ENCODE results near the gene DLGAP1. TPM values are rescaled to one million over a fixed set of nuclear protein-coding genes. Genes with fewer than 3 reads are reported as not detected.

DLGAP1 gene
- total RNA-seq, 1 experiment from 2014 or later: 0.39 TPM

GRCh38 chr18:3468066-3468705 is 986.9 kb downstream of the DLGAP1 start:
- no peak overlapping the region for H2AFZ ChIP-seq (ENCODE audit: low read depth, low read length, poor library complexity, severe bottlenecking)
- no peaks in the 10 kb centered on the region for H4K20me1 ChIP-seq (ENCODE audit: insufficient read depth)
- H3K79me2 ChIP-seq (ENCODE audit: insufficient read depth, low read length): no peaks in the 10 kb centered on the region
- H3K27me3 ChIP-seq (ENCODE audit: insufficient read depth, low read length): no peaks in the 10 kb centered on the region
- no peak overlapping the region for H3K4me2 ChIP-seq (ENCODE audit: low read length)
- no TSS peak for BruUV-seq (replicated peaks)
- no peaks in the 10 kb centered on the region for H3K9me2 ChIP-seq (ENCODE audit: insufficient read depth)
- ChIA-PET RAD21 (ENCODE audit: low non-redundant PET in 1 of 2, low total read pairs in 2 of 2, uncharacterized antibody in 2 of 2, unreplicated experiment in 2 of 2) (no interaction called here), CTCF (interaction anchor here (1.2 kb wide), 1 partner anchor 14 kb away, joined by 4 read pairs; no protein-coding TSS in a partner anchor), POLR2A (interaction anchor here (0.7 kb wide), 1 partner anchor 170 kb away, joined by 3 read pairs; no protein-coding TSS in a partner anchor)
- no peaks in the 10 kb centered on the region for H3K9me3 ChIP-seq (ENCODE audit: control insufficient read depth in 1 of 2, insufficient read depth in 1 of 2, low read depth in 1 of 2, low read length in 2 of 2)
- H3K4me1 ChIP-seq (ENCODE audit: control insufficient read depth in 1 of 2, insufficient read depth in 2 of 2, low read length in 2 of 2): peaks cover 25% of the 10 kb centered on the region in 2 experiments
- H3K4me3 ChIP-seq (replicated peaks in 1 of 2; ENCODE audit: low read depth in 1 of 2, low read length in 2 of 2): no peak overlapping the region
- H3K36me3 ChIP-seq (ENCODE audit: control insufficient read depth in 1 of 2, insufficient read depth in 2 of 2, low read length in 2 of 2): no peaks in the 10 kb centered on the region
- no peak overlapping the region for H3K27ac ChIP-seq (ENCODE audit: low read depth, low read length)
- ATAC-seq: peak; percentile 36; the same call in 1 of the 2 replicates
- H3K9ac ChIP-seq (ENCODE audit: low read length): no peak overlapping the region
- DNase-seq (ENCODE audit: low read depth, low spot score): no peak
- TF ChIP-seq SP1 (IDR thresholded peaks at IDR 0.05; ENCODE audit: low read depth): no peak
- TF ChIP-seq EZH2phosphoT487 (IDR thresholded peaks at IDR 0.05; ENCODE audit: borderline replicate concordance): no peak
- TF ChIP-seq ZBTB33 (IDR thresholded peaks at IDR 0.05; ENCODE audit: extremely low read depth, insufficient replicate concordance, low read length): no peak
- TF ChIP-seq REST (IDR thresholded peaks at IDR 0.05; ENCODE audit: low read depth): no peak
- TF ChIP-seq EZH2 (IDR thresholded peaks at IDR 0.05): no peak
- peak in 1 of 3 experiments; percentile 15; a peak in 1 of 6 replicates for TF ChIP-seq CTCF (IDR thresholded peaks at IDR 0.05 in 2 of 3, conservative IDR thresholded peaks at IDR 0.05 in 1 of 3; ENCODE audit: borderline replicate concordance in 1 of 3, insufficient read depth in 1 of 3, low read depth in 2 of 3, low read length in 2 of 3)
- TF ChIP-seq POLR2AphosphoS5 (IDR thresholded peaks at IDR 0.05; ENCODE audit: low read depth, low read length): no peak
- TF ChIP-seq SIN3A (IDR thresholded peaks at IDR 0.05; ENCODE audit: low read depth): no peak
- intact Hi-C loops (cut with micrococcal nuclease): no loop called here

Measured in HCT116 (cell line).